Keratinocyte (primary cell): Measurements from ENCODE around the gene GSN.

ENCODE experiments used
- CTCF ChIP-seq, 3 experiments: IDR thresholded peaks in 1 of 3; conservative IDR thresholded peaks in 1 of 3; optimal IDR thresholded peaks in 1 of 3; 2 replicates in 2 of 3; 3 replicates in 1 of 3; pipeline versions ENCODE3 to v1.5.1; 2011; ENCODE audit warnings: low read length in 3 of 3, mild to moderate bottlenecking in 3 of 3, moderate library complexity in 2 of 3, control low read depth in 1 of 3, inconsistent platforms in 1 of 3; ENCODE audit not compliant: insufficient read depth in 2 of 3; ENCODE audit errors: extremely low read depth in 1 of 3
- EZH2 ChIP-seq: IDR thresholded peaks from one replicate; pipeline ENCODE4 v1.6.1; 2012; ENCODE audit warnings: inconsistent platforms, mild to moderate bottlenecking, low read length, moderate library complexity

GRCh38 chr9:121380846-121381245 is 112.9 kb downstream of the GSN start:
- no peak for TF ChIP-seq CTCF (optimal IDR thresholded peaks at IDR 0.05 in 1 of 3, IDR thresholded peaks at IDR 0.05 in 1 of 3, conservative IDR thresholded peaks at IDR 0.05 in 1 of 3; ENCODE audit: extremely low read depth in 1 of 3, insufficient read depth in 2 of 3, low read length in 3 of 3)
- TF ChIP-seq EZH2: no peak
